HG02938 (cell line): ENCODE results near the gene SLC25A52.
"Not testable (repeated sequence)": the region's sequence is repeated elsewhere in the genome, so short reads cannot be mapped to it uniquely, and the experiment has no call there.

Source experiments
- ATAC-seq: cut with Tn5 transposase; IDR thresholded peaks from one replicate; pipeline ENCODE4 v1.9.1; 2021; ENCODE audit warnings: mild to moderate bottlenecking, moderate library complexity; ENCODE audit not compliant: unreplicated experiment

Gene SLC25A52

GRCh38 chr18:31741097-31741735 is 19.5 kb downstream of the SLC25A52 start:
- peak; percentile 47 for ATAC-seq

GRCh38 chr18:31740180-31740579 is 20.5 kb downstream of the SLC25A52 start:
- no peak for ATAC-seq

- ATAC-seq, result no peak
Observed at GRCh38 chr18:31739651-31740050, 21.0 kb downstream of the SLC25A52 start.

- ATAC-seq, result no peak
Observed at GRCh38 chr18:31738460-31739407, 21.9 kb downstream of the SLC25A52 start.

- ATAC-seq, result peak; percentile 45
Observed at GRCh38 chr18:31736630-31737029, 24.1 kb downstream of the SLC25A52 start.

- no peak for ATAC-seq
Observed at GRCh38 chr18:31731628-31732027, 29.1 kb downstream of the SLC25A52 start.

GRCh38 chr18:31729196-31729595 is 31.5 kb downstream of the SLC25A52 start:
- not testable (repeated sequence) for ATAC-seq

GRCh38 chr18:31723990-31724711 is 36.5 kb downstream of the SLC25A52 start:
- no peak for ATAC-seq

GRCh38 chr18:31723639-31723989 is 37.1 kb downstream of the SLC25A52 start:
- no peak for ATAC-seq

- peak; percentile 90 for ATAC-seq
Observed at GRCh38 chr18:31722369-31722957, 38.2 kb downstream of the SLC25A52 start.

GRCh38 chr18:31721601-31722000 is 39.1 kb downstream of the SLC25A52 start:
- ATAC-seq, result no peak

- no peak for ATAC-seq
Observed at GRCh38 chr18:31720867-31721266, 39.8 kb downstream of the SLC25A52 start.

- no peak for ATAC-seq
Observed at GRCh38 chr18:31719363-31720006, 41.2 kb downstream of the SLC25A52 start.

- ATAC-seq, result no peak
Observed at GRCh38 chr18:31718386-31718785, 42.3 kb downstream of the SLC25A52 start.

GRCh38 chr18:31716362-31716761 is 44.3 kb downstream of the SLC25A52 start:
- no peak for ATAC-seq

GRCh38 chr18:31711365-31712172 is 49.1 kb downstream of the SLC25A52 start:
- ATAC-seq, result no peak

GRCh38 chr18:31710826-31711225 is 49.9 kb downstream of the SLC25A52 start:
- ATAC-seq, result peak; percentile 68
